Brain pericyte (primary cell): ENCODE results near the gene PCCA.
A peak's percentile ranks its signal among the peaks of the same experiment; 100 is the strongest.
"Not testable (repeated sequence)": the region's sequence is repeated elsewhere in the genome, so short reads cannot be mapped to it uniquely, and the experiment has no call there.

Source experiments
- DNase-seq: peaks from one replicate; pipeline ENCODE4 v3.0.0-alpha.2; 2012; ENCODE audit warnings: low read depth, low spot score

The PCCA gene

DNA sequence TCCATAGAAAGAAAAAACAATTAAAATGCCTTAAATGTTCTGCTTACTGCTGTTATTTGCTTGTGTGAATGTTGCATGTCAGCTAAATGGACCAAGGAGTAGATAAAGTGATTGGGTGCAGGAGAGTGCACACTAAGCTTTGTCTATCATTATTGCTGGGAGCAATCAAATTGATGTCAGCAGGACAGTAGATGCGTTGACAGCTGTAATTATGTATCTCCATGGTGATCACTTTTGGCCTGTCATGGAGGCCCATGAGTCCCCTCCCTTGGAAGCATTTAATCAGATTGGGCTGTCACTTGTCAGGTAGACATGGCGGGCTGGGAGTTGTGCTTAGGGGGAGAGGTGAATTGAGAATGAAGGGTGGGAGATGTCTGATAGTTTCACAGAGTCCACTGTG is 215.3 kb downstream of the PCCA start:
- DNase-seq, result no peak

DNA sequence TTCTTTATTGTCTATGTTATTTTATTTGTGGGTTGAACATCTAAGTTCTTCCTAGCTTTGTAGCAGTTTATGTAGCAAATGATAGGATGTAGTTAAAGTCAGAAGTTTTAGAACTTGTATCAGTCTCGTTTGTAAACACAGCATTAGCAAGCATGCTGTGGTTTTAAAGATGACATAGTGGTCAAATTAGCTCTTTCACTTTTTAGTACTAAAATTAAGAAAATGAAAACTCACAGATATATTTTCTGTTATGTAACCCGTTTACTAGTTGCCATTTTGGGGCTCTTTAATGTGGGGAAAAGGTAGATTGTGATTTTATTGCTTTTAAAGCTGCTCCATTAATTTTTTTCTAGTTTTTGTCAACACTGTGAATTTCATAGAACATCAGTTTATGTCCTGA is 216.5 kb downstream of the PCCA start:
- no peak for DNase-seq

DNA sequence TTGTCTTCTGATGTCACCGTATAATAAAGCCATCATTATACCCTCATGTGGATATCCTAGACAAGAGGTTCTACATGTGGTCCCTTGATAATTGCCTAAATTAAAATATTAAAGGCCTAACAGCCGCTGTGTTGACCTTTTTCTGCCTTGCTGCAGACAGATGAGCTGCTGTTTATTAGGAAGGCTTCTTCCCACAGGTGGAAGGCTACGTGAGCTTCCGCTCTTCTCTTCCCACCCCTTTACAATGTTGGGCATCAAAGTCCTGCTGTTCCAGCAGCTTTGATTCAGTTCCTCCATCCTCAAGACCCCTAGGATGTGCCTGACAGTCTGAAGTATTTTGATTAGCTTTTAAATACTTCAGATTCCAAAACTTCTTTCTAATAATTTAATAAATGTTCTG is 217.1 kb downstream of the PCCA start:
- no peak for DNase-seq

DNA sequence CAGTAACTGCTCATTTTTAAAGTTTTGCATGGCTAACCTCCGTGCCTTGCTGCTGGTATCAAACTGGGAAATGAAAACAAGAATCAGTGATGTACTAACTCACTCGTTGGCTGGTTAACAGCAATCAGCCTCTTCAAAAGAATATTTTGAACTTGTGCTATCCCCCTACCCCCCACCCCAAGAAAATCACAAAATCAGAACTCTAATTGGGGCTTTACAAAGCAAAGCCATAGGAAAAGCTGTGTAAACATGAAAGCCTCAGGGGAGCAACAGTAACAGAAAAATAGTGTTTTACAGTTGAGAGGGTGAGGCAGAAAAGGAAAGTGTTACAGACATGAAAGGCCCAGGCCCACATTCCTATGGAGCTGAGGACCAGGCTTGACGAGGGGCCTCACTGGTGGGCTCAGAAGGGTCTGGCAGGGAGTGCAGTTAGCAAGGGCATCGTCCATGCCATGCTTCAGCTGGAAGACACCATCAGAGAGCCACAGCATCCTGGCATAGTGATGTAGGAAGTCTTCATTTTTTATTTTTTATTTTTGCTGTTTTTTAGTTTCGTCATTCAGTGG is 217.6 kb downstream of the PCCA start:
- DNase-seq, result peak; percentile 65

DNA sequence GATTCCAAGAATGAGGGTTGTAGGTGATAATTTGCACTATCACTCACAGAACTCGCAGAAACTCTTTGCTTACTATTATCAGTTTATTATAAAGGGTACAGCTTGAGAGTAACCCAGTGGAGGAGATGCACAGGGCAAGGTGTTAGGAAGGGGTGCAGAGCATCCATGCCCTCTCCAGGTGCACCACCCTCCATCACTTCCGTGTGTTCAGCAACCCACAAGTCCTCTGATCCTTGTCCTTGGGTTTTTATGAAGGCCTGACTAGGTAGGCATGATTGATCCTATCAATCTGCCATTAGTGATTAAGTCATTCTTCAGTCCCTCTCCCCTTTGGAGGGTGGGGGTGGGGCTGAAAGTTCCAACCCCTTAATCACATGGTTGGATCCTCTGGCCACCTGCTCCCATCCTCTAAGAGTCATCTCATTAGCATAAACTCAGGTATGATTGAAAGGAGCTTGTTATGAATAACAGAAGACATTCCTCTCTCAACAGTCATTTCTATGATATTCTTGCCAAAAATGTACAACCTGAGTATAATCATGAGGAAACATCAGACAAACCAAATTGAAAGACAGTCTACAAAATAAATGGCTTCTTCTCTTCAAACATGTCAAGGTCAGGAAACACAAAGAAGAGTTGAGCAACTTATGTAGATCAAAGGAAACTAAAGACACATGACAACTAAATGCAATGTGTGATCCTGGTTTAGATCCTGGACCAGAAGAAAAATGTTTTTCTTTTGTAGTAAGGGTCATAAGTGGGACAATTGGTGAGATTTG is 225.4 kb downstream of the PCCA start:
- no peak for DNase-seq

DNA sequence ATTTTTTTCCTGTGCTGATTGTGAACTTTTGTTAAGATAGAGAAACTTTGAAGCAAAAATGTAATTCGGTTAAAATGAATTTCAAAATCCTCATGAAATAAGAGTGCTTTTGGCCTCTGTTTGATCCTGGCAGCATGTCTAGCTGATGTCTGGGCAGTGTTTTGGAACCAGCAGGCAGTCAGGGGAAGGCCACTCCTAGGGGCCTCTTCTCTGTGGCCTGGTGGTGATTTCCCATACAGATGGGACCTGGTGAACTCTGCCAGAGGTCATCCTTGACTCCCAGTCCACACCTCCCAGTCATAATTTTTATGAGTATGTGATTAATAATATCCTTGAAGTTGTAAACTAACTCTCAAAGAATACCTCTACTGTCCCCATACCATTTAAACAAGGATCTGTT is 226.6 kb downstream of the PCCA start:
- no peak for DNase-seq

DNA sequence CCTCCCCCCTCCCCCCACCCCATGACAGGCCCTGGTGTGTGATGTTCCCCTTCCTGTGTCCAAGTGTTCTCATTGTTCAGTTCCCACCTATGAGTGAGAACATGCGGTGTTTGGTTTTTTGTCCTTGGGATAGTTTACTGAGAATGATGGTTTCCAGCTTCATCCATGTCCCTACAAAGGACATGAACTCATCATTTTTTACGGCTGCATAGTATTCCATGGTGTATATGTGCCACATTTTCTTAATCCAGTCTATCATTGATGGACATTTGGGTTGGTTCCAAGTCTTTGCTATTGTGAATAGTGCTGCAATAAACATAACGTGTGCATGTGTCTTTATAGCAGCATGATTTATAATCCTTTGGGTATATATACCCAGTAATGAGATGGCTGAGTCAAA is 229.6 kb downstream of the PCCA start:
- DNase-seq, result not testable (repeated sequence)

DNA sequence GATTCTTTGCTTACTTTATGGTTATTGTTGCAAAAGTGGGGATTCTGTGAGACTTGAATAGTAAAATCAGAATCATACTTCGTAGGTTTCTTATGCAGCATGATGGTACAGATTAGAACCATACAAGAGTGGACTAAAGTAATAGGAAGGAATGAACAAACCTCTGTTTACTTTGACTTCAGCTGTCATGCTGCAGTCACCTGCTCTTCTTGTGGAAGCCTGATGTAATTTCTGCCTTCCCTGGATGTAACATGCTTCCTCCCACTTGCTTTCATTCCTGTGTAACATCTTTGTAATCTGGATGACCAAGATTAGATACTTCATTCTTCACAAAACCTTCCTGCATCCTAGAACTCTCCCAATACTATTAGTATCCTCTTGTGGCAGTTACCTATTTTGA is 235.0 kb downstream of the PCCA start:
- DNase-seq, result no peak

DNA sequence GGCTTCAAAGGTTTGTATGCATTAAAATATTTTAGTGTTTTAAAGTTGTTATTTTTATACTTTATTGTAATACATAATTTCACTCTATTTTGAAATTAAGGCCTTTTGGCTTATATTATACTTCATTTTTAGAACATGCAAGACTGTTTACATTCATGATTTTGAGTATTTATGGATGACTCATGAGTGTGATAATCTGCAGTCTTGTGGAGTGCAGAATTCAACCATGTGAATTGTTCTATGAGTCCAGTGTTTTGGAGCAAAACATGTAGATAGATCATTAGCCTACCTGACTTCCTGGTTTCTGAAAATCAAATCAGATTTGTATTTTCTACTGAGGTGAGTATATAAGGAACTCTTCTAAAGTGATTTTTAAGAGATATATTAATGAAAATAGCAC is 241.8 kb downstream of the PCCA start:
- no peak for DNase-seq

DNA sequence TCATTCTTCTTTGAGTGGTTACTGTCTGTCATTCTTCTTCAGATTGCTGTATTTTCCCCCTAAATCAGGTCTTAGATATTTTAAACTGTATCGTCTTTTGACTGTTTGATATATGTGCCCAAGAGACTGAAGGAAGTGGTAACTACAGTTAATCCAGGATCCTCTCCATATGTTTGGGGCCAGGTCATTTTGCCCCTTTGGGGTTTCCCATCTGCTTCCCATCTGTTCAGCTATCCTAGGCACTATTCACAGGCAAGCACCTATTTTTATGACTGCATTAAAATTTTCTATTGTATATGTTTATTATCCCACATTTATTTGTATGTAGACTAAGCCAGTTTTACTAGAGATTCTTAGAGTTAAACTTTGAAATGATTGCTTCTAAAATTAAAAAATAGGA is 244.2 kb downstream of the PCCA start:
- DNase-seq, result no peak

DNA sequence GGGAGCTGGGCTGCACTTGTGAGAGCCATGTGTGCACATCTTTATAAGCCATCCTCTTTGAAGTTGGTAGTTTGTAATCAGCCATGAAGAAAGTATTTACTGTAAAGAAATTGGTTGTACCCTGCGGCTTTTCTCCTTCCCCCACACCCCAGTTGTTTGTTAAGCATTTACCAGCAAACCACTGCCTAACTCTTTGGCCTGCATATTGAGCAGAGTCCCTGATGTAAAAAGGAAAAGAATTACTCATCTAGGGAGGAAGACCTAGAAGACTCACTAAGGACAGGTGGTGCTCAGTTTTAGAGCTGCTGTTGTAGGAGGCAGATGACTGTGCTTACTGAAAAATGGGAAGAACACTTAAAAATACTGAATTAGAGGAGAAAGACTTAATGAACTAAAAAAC is 245.3 kb downstream of the PCCA start:
- no peak for DNase-seq

DNA sequence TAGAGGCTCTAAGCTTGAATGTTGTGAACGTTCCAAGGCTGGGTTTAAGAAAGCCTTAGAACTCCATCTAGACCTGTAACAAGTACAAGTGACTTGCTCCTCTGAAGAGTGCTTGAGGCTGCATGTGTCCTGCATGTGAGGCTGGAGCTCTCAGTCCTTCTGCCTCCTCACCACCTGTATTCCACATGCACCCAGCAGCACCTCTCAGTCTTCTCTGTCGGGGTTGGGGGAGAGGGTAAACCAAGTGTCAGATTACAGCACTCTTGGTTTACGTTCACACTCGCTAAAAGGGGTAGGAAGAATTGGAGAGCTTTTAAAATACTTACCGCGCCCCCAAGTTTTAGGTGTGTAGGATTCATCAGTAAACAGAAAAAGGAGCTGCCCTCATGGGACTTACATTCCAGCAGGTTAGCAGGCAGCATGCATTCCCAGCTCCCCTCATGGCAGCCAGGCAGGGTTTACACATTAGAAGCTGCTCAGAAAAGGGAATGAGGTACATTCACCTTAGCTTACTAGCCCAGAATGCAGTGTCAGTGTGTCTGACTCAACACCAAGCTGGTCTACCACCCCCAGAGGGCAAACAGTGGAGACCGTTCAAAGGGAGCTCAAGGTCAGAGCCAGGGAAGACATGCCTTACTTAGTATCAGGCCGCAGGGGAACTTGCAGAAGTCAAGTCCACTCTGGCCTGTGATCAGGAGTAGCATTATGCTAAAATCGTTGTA is 248.1 kb downstream of the PCCA start:
- no peak for DNase-seq

DNA sequence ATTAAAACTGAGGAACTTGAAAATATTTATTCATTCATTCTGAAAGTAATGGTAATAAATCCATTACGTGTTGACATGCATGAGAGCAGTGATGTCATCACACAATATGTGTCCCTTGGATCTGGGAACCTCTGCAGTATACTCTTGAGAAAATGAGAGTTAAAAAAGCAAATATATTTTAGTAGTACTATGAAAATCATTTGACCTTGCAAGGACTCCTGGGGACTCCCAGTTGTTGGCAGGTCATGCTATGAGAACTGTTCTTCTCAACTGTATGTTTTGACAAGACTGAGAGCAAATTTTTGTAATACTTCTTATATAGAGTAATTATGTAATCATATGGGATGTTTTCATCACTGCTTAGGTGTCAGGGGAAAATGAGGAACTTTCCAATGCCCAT is 249.4 kb downstream of the PCCA start:
- peak; percentile 40 for DNase-seq

DNA sequence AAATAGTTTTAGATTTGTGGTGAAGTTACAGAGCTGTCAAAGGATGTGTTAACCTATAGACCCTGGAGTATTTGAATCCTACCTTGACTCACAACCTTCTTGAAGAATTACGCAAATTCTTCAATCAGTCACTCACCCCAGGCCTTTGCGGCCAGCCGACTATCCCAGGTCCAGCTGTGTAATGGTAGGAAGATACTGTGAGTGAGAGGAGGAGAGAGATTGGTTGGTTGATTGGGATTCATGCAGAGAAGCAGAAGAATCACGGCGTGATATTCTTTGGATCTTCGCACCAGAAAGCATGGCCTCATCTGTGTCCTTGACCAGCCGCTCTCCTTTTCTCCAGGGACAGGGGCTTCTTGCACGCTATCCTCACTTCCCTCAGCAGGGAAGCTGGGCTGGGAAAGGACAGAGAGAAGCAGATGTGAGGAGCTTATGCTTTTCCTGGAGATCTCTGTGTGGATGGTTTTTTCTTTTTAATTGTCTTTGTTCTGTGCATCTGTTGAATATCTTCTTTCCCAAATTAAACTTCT is 250.6 kb downstream of the PCCA start:
- DNase-seq, result peak; percentile 86

DNA sequence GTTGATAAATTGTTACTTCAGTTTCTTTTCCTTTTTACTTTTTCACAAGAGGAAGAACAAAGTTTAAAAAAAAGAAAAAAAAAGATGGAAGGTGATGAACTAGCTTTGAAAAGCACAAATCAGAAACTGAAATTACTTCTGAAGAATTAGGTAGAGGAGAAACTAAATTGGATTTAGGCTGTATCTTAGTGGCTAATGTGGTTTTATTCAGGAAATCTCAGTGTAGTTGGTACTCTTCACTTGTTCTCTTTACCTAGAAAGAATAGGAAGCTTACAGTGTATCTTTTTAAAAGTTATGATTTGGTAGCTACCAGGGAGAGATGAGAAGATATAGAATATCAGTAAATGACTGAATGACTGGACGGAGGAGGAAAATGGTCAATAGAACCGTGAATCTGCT is 252.0 kb downstream of the PCCA start:
- DNase-seq, result no peak

DNA sequence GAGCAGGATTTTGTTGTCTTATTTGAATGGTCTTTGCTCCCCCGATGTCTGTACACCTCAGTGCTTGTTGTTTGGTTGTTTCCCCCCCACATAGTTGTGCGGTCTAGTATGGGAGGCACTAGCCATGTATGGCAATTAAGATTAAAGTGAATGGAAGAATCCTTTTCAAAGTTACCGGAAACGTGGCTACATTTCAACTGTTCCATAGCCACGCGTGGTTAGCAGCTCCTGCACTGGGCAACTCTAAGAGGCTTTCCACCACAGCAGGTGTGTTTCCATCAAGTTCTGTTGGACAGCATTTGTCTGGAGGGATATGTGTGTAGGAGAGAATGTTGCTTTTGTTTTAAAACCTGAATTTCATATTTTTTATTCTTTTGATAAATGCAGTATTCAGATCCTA is 252.4 kb downstream of the PCCA start:
- no peak for DNase-seq

DNA sequence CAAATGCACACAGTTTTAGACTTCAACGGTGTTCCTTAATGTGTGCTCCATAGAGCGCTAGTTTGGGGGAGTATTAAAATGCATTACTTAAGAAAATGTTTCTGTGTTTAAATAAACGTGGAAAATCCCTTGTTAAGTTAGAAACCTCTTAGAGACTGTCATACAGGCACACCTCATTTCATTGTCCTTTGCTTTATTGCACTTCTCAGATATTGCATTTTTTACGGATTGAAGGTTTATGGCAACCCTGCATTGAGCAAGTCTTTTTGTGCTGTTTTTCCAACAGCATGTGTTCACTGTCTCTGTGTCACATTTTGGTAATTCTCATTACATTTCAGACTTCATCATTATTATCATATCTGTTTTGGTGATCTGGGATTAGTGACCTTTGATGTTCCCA is 255.7 kb downstream of the PCCA start:
- no peak for DNase-seq

DNA sequence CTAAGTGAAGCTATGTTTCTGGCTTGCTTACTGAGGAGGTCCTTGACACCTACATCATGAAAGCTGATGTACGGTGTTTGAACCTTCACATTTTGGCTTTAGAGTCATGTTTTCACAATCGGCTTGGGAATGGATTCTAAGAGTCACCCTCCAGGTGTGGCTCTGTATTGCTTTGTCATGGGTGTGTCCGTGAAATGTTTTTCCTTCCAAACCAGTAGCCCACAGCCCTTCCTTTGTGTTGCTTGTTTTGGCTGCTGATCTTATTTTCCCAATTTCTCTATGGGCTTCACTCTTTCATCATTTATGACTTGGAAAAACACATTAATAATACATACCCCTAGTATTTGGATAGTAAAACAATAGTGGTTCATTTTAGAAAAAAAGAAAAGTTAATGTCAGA is 259.1 kb downstream of the PCCA start:
- DNase-seq, result peak; percentile 54

DNA sequence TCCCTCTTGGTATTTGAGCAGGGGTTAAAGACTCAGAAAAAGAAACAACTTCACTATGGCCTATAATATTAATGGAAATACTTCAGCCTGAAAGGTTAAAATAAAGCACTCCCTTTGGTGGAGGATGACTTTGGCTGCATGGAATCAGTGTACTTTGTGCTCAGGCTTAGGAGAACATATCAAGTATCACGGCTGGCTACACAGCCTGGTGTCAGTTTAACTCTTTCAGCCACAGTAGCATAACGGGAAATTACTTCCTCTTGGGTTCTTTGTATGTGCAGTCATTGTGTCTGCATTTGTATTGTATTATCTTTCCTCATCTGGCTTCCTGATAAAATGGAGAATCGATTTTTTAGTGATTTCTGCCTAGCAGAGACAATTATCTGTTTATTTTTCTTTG is 260.7 kb downstream of the PCCA start:
- DNase-seq, result no peak

DNA sequence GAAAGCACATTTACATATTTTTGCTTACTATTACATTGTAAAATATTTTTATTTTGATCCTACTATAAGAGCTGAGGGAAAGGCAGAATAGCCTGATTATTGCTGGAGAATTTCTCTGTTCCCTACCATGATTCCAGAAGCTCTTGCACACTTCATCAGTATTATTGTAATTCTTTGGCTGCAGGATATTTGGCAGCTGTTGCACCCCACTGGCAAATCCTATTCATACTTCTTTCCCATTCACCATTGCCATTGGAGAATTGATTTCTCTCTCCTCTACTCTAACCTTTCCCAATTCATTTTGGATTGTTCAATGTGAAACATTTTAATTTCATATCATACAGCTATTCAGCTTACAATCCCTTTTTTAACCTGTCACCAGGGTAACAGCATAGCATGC is 261.7 kb downstream of the PCCA start:
- no peak for DNase-seq

DNA sequence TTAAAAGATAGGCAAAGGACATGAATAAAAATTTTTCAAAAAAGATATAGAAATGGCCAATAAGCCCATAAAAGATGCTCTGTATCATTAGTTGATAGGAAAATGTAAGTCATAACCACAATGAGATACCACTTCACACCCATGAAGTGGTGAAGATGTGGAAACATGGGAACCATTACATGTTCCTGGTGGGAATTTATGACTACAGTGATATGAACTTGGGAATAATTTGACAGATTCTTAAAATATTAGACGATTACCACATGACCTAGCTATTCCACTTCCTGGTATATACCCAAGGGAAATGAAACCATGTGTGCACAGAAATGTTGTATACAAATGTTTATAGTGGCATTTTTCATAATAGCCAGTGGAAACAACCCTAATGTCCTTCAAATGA is 267.5 kb downstream of the PCCA start:
- DNase-seq, result no peak

DNA sequence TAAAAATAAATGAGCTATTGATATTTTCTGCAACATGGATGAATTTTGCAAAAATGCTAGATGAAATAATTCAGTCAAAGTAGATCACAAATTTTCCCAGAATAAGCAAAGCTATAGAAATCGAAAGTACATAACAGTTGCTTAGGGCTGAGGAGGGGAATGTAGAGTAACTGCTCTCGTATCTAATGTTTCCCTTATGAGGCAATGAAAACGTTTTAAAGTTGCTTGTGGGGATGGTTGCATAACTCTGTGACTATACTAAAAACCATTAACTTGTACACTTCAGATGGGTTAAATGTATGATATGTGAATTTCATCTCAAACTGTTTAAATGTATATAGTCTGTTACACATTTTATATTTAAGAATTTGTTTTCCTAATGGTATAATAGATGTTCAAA is 268.0 kb downstream of the PCCA start:
- no peak for DNase-seq

DNA sequence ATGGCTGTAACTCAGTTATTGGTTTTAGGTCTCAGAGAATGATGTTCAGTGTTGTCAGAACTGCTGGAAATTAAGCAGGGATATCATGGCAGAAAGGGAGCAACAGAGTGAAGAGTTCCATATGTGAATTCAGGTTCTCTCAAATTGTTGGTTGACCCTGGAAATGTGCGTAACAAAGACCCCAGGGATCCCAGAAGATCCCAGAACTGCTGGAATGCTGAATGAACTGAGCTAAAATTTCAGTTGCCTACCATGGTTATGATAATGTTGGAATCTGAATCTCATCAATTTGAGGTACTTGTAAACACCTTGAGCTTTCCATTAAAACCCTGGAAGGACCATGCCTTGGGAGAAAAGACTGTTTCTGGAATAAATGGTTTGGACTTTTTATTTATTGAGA is 268.9 kb downstream of the PCCA start:
- DNase-seq, result no peak
